Aorta (tissue), 5 donors: Measurements from ENCODE around the gene MUTYH. TPM values are rescaled to one million over a fixed set of nuclear protein-coding genes. Genes with fewer than 3 reads are reported as not detected.
A peak's percentile ranks its signal among the peaks of the same experiment; 100 is the strongest.

Experiments used
- ATAC-seq: fragments of 200-7000 bp; cut with Tn5 transposase; one replicate; pipeline ENCODE4 v1.9.1; 2022; ENCODE audit warnings: moderate library complexity; ENCODE audit not compliant: low FRiP score
- DNase-seq, 2 donors: peaks; one replicate each; pipeline ENCODE4 v3.0.0-alpha.2; 2020
- H3K27ac ChIP-seq, 2 donors: one replicate each; pipeline ENCODE4 v1.5.1; 2013; ENCODE audit warnings: low read length in 2 of 2, mild to moderate bottlenecking in 2 of 2, moderate library complexity in 2 of 2, control low read depth in 1 of 2, inconsistent platforms in 1 of 2, low read depth in 1 of 2
- H3K27me3 ChIP-seq, 2 donors: one replicate each; pipeline ENCODE4 v1.6.1; 2013; ENCODE audit warnings: control low read depth in 1 of 2, low read length in 1 of 2, mild to moderate bottlenecking in 1 of 2, moderate library complexity in 1 of 2; ENCODE audit not compliant: insufficient read depth in 2 of 2, control insufficient read depth in 1 of 2
- H3K36me3 ChIP-seq, 2 donors: one replicate each; pipeline ENCODE4 v1.6.1; 2013; ENCODE audit warnings: control low read depth in 1 of 2, low read length in 1 of 2, mild to moderate bottlenecking in 1 of 2; ENCODE audit not compliant: insufficient read depth in 2 of 2, control insufficient read depth in 1 of 2
- H3K4me1 ChIP-seq, 2 donors: one replicate each; pipeline ENCODE4 v1.6.1; 2013; ENCODE audit warnings: low read length in 2 of 2, control low read depth in 1 of 2, mild to moderate bottlenecking in 1 of 2, moderate library complexity in 1 of 2; ENCODE audit not compliant: insufficient read depth in 2 of 2, control insufficient read depth in 1 of 2
- H3K4me3 ChIP-seq, 2 donors: one replicate each; pipeline ENCODE4 v1.5.1; 2013; ENCODE audit warnings: low read length in 2 of 2, control low read depth in 1 of 2, mild to moderate bottlenecking in 1 of 2
- H3K9me3 ChIP-seq: one replicate; pipeline ENCODE4 v1.6.1; 2013; ENCODE audit warnings: mild to moderate bottlenecking, low read length; ENCODE audit not compliant: control insufficient read depth
- WGBS, 2 donors: extraction: QIAGEN DNeasy Blood & Tissue Kit; methylation state at CpG; one replicate each; pipeline ENCODE4 v1.1.7; 2013; 5-methylcytosine and 5-hydroxymethylcytosine counted together
- intact Hi-C, 2 donors: fragments of 100-400 bp; cut with DNase I; formaldehyde crosslinking; loops; one replicate each; pipeline versions ENCODE4 v1.14.2 to v1.15.0; 2022
- polyA plus RNA-seq, 2 donors: library from polyadenylated mRNA; stranded (reverse); fragments of 200-250 nt; gene quantifications; one replicate each; pipeline ENCODE4 v1.2.3, GENCODE V29; 2013
- total RNA-seq, 2 donors: library from RNA; stranded (reverse); fragmentation: NEBNext Ultra II Directional; extraction: Animal tissue kit (Norgen Biotek cat#: 25700); gene quantifications; one replicate each; pipeline ENCODE4 v1.2.1, GENCODE V29; 2021
- donor health status: healthy with polysubstance abuse.
- donor health status: Bipolar disorder and iron deficiency.
- donor health status: DM: no; HTN: no; CAD: no.
- donor health status: DM: no; HTN: no; CAD: no.
- donor health status: DM: yes; HTN: yes; CAD: no.

The MUTYH gene
- total and polyA plus RNA-seq, 4 donors = 4.9 to 49.8 (median 24.3) TPM

- Histone ChIP-seq H3K4me1 (no peaks in the 10 kb centered on the region), H3K9me3 (no peaks in the 10 kb centered on the region), H3K36me3 (no peaks in the 10 kb centered on the region), H3K27ac (no peak overlapping the region), H3K4me3 (no peak overlapping the region), H3K27me3 (no peaks in the 10 kb centered on the region)
- DNase-seq (no peak), ATAC-seq (no peak)
- intact Hi-C loops = no loop called here
- 83 to 84% methylated on average over 5 of the region's 5 CpGs for WGBS, 2 donors
Measured at GRCh38 chr1:45321444-45321843, 18.8 kb downstream of the MUTYH start.

GRCh38 chr1:45319761-45320160 lies 20.5 kb downstream of the MUTYH start:
- no peak for DNase-seq
- no peaks in the 10 kb centered on the region for H3K36me3 ChIP-seq
- no peak for ATAC-seq
- no peaks in the 10 kb centered on the region for H3K9me3 ChIP-seq
- H3K27ac ChIP-seq = no peak overlapping the region
- no peaks in the 10 kb centered on the region for H3K27me3 ChIP-seq
- intact Hi-C loops = no loop called here
- WGBS, 2 donors = 92 to 93% methylated on average over 4 of the region's 4 CpGs
- no peaks in the 10 kb centered on the region for H3K4me1 ChIP-seq
- H3K4me3 ChIP-seq = no peak overlapping the region

- ATAC-seq = no peak
- no peak overlapping the region for H3K4me3 ChIP-seq
- intact Hi-C loops = no loop called here
- no peaks in the 10 kb centered on the region for H3K4me1 ChIP-seq
- H3K9me3 ChIP-seq = no peaks in the 10 kb centered on the region
- 35 to 66% methylated on average over 4 of the region's 4 CpGs for WGBS, 2 donors
- no peak for DNase-seq
- no peaks in the 10 kb centered on the region for H3K27me3 ChIP-seq
- no peaks in the 10 kb centered on the region for H3K36me3 ChIP-seq
- H3K27ac ChIP-seq = no peak overlapping the region
Measured at GRCh38 chr1:45317166-45317565, 23.1 kb downstream of the MUTYH start.

- Histone ChIP-seq H3K4me1 (no peaks in the 10 kb centered on the region), H3K27ac (no peak overlapping the region), H3K27me3 (no peaks in the 10 kb centered on the region), H3K9me3 (no peaks in the 10 kb centered on the region), H3K36me3 (no peaks in the 10 kb centered on the region), H3K4me3 (no peak overlapping the region)
- intact Hi-C loops = no loop called here
- DNase-seq (no peak), ATAC-seq (no peak)
- WGBS, 2 donors = 74 to 78% methylated on average over 3 of the region's 3 CpGs
Measured at GRCh38 chr1:45314266-45314665, 26.0 kb downstream of the MUTYH start.

- Histone ChIP-seq H3K27ac (no peak overlapping the region), H3K27me3 (no peaks in the 10 kb centered on the region), H3K9me3 (no peaks in the 10 kb centered on the region), H3K4me1 (no peaks in the 10 kb centered on the region), H3K4me3 (no peak overlapping the region), H3K36me3 (no peaks in the 10 kb centered on the region)
- DNase-seq (no peak), ATAC-seq (no peak)
- intact Hi-C loops = loop anchor here (10.0 kb wide), 2 partner anchors 102 to 472 kb away; partner anchors contain the start of gene ZSWIM5 (in 1 of the 2)
- WGBS, 2 donors = 79 to 82% methylated on average over 3 of the region's 3 CpGs
Measured at GRCh38 chr1:45306905-45307304, 33.3 kb downstream of the MUTYH start.

GRCh38 chr1:45306319-45306718 lies 33.9 kb downstream of the MUTYH start:
- no peaks in the 10 kb centered on the region for H3K4me1 ChIP-seq
- ATAC-seq (no peak), DNase-seq (no peak)
- intact Hi-C loops = loop anchor here (10.0 kb wide), 2 partner anchors 102 to 472 kb away; partner anchors contain the start of gene ZSWIM5 (in 1 of the 2)
- 54 to 59% methylated on average over 8 of the region's 8 CpGs for WGBS, 2 donors
- H3K9me3 ChIP-seq = no peaks in the 10 kb centered on the region
- no peak overlapping the region for H3K27ac ChIP-seq
- H3K36me3 ChIP-seq = no peaks in the 10 kb centered on the region
- H3K27me3 ChIP-seq = no peaks in the 10 kb centered on the region
- H3K4me3 ChIP-seq = no peak overlapping the region

GRCh38 chr1:45305231-45305630 lies 35.0 kb downstream of the MUTYH start:
- Histone ChIP-seq H3K4me3 (no peak overlapping the region), H3K27me3 (no peaks in the 10 kb centered on the region), H3K9me3 (no peaks in the 10 kb centered on the region), H3K4me1 (no peaks in the 10 kb centered on the region), H3K36me3 (no peaks in the 10 kb centered on the region), H3K27ac (no peak overlapping the region)
- DNase-seq = no peak
- ATAC-seq = no peak
- intact Hi-C loops = loop anchor here (10.0 kb wide), 2 partner anchors 100 to 470 kb away; partner anchors contain the start of gene ZSWIM5 (in 1 of the 2)
- WGBS, 2 donors = 80 to 83% methylated on average over 10 of the region's 10 CpGs

- peak; percentile 47 to 77 for DNase-seq
Measured at GRCh38 chr1:45304311-45305081, 35.7 kb downstream of the MUTYH start.

More at GRCh38 chr1:45304311-45305081, 35.7 kb downstream of the MUTYH start:
- Histone ChIP-seq H3K27ac (peak overlapping the region in 1 of 2 donors; percentile 69), H3K27me3 (no peaks in the 10 kb centered on the region), H3K36me3 (no peaks in the 10 kb centered on the region), H3K4me3 (peak overlapping the region in 1 of 2 donors; percentile 62), H3K4me1 (no peaks in the 10 kb centered on the region), H3K9me3 (no peaks in the 10 kb centered on the region)
- whole genome bisulfite sequencing, 2 donors = 48 to 51% methylated on average over 15 of the region's 15 CpGs
- ATAC-seq = no peak
- intact Hi-C loops = loop anchor here (1.0 to 10.0 kb wide), 6 partner anchors 35 to 572 kb away; partner anchors contain the start of genes PLK3 (in 1 of the 2), PTCH2 (in 1 of the 2), RNU5D-1 (in 1 of the 2) and ZSWIM5 (in 1 of the 2)
